Measurements from ENCODE around the gene ZNF423. TPM values are rescaled to one million over a fixed set of nuclear protein-coding genes. Genes with fewer than 3 reads are reported as not detected.

The ZNF423 gene
- total RNA-seq, 1 donor from 2014 or later = 19.8 TPM

- peaks cover 2% of the 10 kb centered on the region for H3K4me1 Mint-ChIP-seq
- no peaks in the 10 kb centered on the region for H3K27me3 Mint-ChIP-seq (ENCODE audit: low read depth)
- DNase-seq (ENCODE audit: low spot score in 2 of 2, unreplicated experiment in 2 of 2) = no peak
- H3K9me3 Mint-ChIP-seq = no peaks in the 10 kb centered on the region
- no peak for TF ChIP-seq CTCF (IDR thresholded peaks at IDR 0.05; ENCODE audit: unreplicated experiment)
- no peak overlapping the region for H3K27ac Mint-ChIP-seq
- H3K36me3 Mint-ChIP-seq = peaks cover 3% of the 10 kb centered on the region
- H3K4me3 Mint-ChIP-seq = no peak overlapping the region
Observed at GRCh38 chr16:49775018-49775417, 80.9 kb downstream of the ZNF423 start.

GRCh38 chr16:49773534-49774475 is 82.1 kb downstream of the ZNF423 start:
- no peak for TF ChIP-seq CTCF (IDR thresholded peaks at IDR 0.05; ENCODE audit: unreplicated experiment)
- no peaks in the 10 kb centered on the region for H3K27me3 Mint-ChIP-seq (ENCODE audit: low read depth)
- DNase-seq (ENCODE audit: low spot score in 2 of 2, unreplicated experiment in 2 of 2) = no peak
- peaks cover 3% of the 10 kb centered on the region for H3K36me3 Mint-ChIP-seq
- H3K4me1 Mint-ChIP-seq = peaks cover 2% of the 10 kb centered on the region
- H3K27ac Mint-ChIP-seq = no peak overlapping the region
- H3K9me3 Mint-ChIP-seq = no peaks in the 10 kb centered on the region
- H3K4me3 Mint-ChIP-seq = no peak overlapping the region

GRCh38 chr16:49767998-49768397 is 87.9 kb downstream of the ZNF423 start:
- Mint-ChIP-seq H3K36me3 (peaks cover 3% of the 10 kb centered on the region), H3K9me3 (no peaks in the 10 kb centered on the region), H3K4me3 (no peak overlapping the region), H3K27me3 (ENCODE audit: low read depth) (no peaks in the 10 kb centered on the region), H3K27ac (no peak overlapping the region), H3K4me1 (peaks cover 6% of the 10 kb centered on the region)
- no peak for TF ChIP-seq CTCF (IDR thresholded peaks at IDR 0.05; ENCODE audit: unreplicated experiment)
- no peak for DNase-seq (ENCODE audit: low spot score in 2 of 2, unreplicated experiment in 2 of 2)

GRCh38 chr16:49767414-49767813 is 88.5 kb downstream of the ZNF423 start:
- TF ChIP-seq CTCF (IDR thresholded peaks at IDR 0.05; ENCODE audit: unreplicated experiment) = no peak
- Mint-ChIP-seq H3K27ac (no peak overlapping the region), H3K27me3 (ENCODE audit: low read depth) (no peaks in the 10 kb centered on the region), H3K4me1 (peaks cover 6% of the 10 kb centered on the region), H3K9me3 (no peaks in the 10 kb centered on the region), H3K4me3 (no peak overlapping the region), H3K36me3 (peaks cover 3% of the 10 kb centered on the region)
- DNase-seq (ENCODE audit: low spot score in 2 of 2, unreplicated experiment in 2 of 2) = no peak

- DNase-seq (ENCODE audit: low spot score in 2 of 2, unreplicated experiment in 2 of 2) = no peak
- no peak for TF ChIP-seq CTCF (IDR thresholded peaks at IDR 0.05; ENCODE audit: unreplicated experiment)
- Mint-ChIP-seq H3K4me3 (no peak overlapping the region), H3K9me3 (no peaks in the 10 kb centered on the region), H3K4me1 (peaks cover 6% of the 10 kb centered on the region), H3K36me3 (no peaks in the 10 kb centered on the region), H3K27me3 (ENCODE audit: low read depth) (no peaks in the 10 kb centered on the region), H3K27ac (peak overlapping the region; percentile 68)
Observed at GRCh38 chr16:49766225-49766624, 89.7 kb downstream of the ZNF423 start.
